Epithelial cell of proximal tubule (primary cell): ENCODE data around the gene DRC7. TPM values are rescaled to one million over a fixed set of nuclear protein-coding genes. Genes with fewer than 3 reads are reported as not detected.

Experiments
- DNase-seq: peaks from one replicate; pipeline ENCODE4 v3.0.0-alpha.2; 2011; ENCODE audit warnings: low read depth
- H3K4me3 ChIP-seq: 2 replicates; pipeline ENCODE4 v1.5.1; 2011; ENCODE audit warnings: low read depth, mild to moderate bottlenecking, low read length
- total RNA-seq: library from RNA; depleted of rRNA; stranded (reverse); fragments of >200 nt; gene quantifications from 2 replicates; pipeline ENCODE4 v1.2.3, GENCODE V29; 2015
- TF ChIP-seq, protein P1 (sequence below): conservative IDR thresholded peaks from 2 replicates; pipeline ENCODE4 v1.5.1; 2012; ENCODE audit warnings: low read depth, mild to moderate bottlenecking, low read length

The DRC7 gene
- total RNA-seq, 1 donor from 2014 or later: not detected

DNA sequence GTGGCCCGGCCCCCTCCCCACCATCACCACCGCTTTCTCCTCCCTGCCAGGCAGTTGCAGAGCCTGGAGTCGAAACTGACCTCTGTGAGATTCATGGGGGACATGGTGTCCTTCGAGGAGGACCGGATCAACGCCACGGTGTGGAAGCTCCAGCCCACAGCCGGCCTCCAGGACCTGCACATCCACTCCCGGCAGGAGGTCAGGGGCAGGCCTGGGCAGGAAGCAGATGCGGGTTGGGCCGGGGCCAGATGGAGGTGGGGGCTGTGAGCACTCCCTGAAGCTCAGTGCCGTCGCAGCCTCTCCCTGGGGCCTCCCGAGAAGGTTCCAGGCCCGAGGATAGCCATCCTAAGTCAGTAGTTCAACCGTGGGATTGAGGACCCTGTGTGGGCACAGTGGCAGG, 40.7 kb upstream of the DRC7 start:
- H3K4me3 ChIP-seq: no peak overlapping the region
- DNase-seq: no peak
- TF ChIP-seq, protein P1, sequence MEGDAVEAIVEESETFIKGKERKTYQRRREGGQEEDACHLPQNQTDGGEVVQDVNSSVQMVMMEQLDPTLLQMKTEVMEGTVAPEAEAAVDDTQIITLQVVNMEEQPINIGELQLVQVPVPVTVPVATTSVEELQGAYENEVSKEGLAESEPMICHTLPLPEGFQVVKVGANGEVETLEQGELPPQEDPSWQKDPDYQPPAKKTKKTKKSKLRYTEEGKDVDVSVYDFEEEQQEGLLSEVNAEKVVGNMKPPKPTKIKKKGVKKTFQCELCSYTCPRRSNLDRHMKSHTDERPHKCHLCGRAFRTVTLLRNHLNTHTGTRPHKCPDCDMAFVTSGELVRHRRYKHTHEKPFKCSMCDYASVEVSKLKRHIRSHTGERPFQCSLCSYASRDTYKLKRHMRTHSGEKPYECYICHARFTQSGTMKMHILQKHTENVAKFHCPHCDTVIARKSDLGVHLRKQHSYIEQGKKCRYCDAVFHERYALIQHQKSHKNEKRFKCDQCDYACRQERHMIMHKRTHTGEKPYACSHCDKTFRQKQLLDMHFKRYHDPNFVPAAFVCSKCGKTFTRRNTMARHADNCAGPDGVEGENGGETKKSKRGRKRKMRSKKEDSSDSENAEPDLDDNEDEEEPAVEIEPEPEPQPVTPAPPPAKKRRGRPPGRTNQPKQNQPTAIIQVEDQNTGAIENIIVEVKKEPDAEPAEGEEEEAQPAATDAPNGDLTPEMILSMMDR: no peak

DNA sequence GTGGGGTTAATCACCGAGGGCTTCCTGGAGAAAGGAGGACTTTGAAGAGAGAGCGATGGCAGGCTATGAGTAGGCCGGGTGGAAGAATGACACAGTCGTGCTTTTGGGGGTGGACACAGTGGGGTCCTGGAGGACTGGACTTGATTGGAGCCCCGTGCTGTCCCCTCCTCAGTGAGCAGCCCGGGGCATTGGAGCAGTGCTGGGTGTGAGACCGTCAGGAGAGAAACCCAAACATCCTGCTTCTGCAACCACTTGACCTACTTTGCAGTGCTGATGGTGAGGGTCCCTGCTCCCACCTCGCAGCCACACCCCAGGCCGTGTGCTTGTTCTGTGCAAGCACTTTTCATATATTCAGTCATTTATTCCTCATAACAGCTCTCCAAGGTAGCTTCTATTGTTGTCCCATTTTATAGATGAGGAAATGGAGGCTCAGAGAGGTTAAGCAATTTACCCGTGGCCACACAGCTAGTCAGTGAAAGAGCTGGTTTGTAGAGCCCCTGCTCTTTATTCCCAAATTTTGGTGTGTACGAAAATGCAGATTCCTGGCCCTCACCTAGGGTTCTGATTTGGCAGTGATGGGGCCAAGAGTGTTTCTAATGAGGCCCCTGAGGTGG, 38.2 kb upstream of the DRC7 start:
- TF ChIP-seq, protein P1: no peak
- no peak overlapping the region for H3K4me3 ChIP-seq
- no peak for DNase-seq

DNA sequence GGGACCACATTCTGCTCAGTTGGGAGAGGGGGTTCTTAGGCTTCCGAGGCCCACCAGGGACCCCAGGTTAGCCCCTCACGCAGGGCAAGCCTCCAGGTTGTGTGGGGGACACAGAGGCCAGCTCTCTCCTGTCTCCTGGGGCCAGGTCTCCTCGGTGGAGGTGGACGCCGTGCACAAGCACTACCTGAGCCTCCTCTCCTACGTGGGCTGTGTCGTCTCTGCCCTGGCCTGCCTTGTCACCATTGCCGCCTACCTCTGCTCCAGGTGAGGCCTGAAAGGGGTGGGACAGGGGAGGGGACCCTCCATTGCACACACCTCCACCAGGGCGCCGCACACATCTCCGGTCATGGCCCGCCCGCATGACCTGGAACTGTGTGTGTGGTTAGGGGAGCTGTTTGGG, 37.4 kb upstream of the DRC7 start:
- DNase-seq: no peak
- TF ChIP-seq, protein P1: no peak
- no peak overlapping the region for H3K4me3 ChIP-seq

GRCh38 chr16:57658130-57658877, 36.3 kb upstream of the DRC7 start:
- no peak for DNase-seq
- H3K4me3 ChIP-seq: no peak overlapping the region
- TF ChIP-seq, protein P1: no peak

DNA sequence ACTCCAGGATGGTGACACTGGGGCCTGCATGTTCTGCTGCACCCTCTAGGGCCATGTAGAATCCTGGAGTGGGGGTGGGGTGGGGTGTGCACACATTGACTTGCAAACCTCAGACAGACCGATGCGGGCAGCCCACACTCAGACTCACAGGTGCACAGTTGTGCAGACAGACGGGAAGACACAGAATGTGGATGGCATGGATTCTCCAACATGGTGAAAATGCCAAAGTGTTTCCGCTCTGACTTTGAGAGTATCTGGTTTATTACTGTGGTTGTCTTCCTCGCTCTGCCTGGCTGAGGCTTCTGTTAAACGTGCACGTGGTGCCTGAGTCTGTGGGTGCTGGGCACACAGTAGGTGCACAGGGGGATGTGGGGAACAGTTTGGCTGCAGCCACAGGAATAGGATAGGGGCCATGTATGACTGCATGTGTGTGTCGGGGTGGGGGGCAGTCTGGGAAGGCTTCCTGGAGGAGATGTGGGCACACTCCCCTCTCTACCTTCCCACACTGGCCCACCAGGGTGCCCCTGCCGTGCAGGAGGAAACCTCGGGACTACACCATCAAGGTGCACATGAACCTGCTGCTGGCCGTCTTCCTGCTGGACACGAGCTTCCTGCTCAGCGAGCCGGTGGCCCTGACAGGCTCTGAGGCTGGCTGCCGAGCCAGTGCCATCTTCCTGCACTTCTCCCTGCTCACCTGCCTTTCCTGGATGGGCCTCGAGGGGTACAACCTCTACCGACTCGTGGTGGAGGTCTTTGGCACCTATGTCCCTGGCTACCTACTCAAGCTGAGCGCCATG, 35.5 kb upstream of the DRC7 start:
- no peak for DNase-seq
- no peak overlapping the region for H3K4me3 ChIP-seq
- TF ChIP-seq, protein P1: no peak

DNA sequence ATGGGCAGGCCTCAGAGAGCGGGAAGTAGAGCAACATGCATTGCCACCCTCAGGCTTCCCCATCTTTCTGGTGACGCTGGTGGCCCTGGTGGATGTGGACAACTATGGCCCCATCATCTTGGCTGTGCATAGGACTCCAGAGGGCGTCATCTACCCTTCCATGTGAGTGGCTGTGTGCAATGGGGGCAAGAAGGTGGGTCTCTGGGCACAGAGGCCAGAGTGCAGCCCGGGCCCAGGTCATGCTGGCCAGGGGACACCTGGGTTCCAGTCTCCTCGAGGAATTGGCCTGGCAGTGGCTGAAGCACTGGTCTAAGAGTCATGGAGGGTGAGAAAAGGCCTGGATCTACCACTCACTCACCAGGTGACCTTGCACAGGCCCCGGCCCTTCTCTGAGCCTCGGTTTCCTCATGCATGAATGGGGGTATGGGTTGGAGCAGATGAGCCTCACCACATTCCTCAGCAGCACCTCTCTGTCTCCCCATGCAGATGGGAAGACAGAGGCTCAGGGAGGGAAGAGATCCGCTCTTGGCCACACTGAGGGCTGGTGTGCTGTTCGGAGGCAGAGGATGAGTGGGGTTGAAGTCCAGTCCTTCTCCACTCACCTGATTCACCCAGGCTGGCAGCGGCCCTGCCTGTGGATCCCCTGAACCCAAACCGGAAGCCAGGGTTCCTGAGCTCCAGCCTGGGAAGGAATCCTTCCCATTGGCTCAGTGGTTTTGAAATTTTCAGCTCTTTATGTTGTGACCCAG, 33.7 kb upstream of the DRC7 start:
- DNase-seq: no peak
- TF ChIP-seq, protein P1: no peak
- no peak overlapping the region for H3K4me3 ChIP-seq
